Vagina (tissue), 2 donors: ENCODE data around the gene RPL36AL. TPM values are rescaled to one million over a fixed set of nuclear protein-coding genes. Genes with fewer than 3 reads are reported as not detected.
A peak's percentile ranks its signal among the peaks of the same experiment; 100 is the strongest.

Experiments used
- DNase-seq, 2 donors: peaks; one replicate each; pipeline ENCODE4 v3.0.0-alpha.2; 2017; ENCODE audit errors: extremely low spot score in 2 of 2
- H3K27ac ChIP-seq: fragments of 200-600 bp; sonication (generic); one replicate; pipeline ENCODE4 v1.5.1; 2019
- H3K27me3 ChIP-seq: fragments of 200-600 bp; sonication (generic); one replicate; pipeline ENCODE4 v1.5.1; 2019
- H3K36me3 ChIP-seq, 2 donors: fragments of 200-600 bp; sonication (generic); one replicate each; pipeline ENCODE4 v1.5.1; 2017 to 2019
- H3K4me1 ChIP-seq: fragments of 200-600 bp; sonication (generic); one replicate; pipeline ENCODE4 v1.5.1; 2019
- H3K4me3 ChIP-seq, 2 donors: fragments of 200-600 bp; sonication (generic); 1 replicate in 1 of 2; 2 replicates in 1 of 2; pipeline ENCODE4 v1.5.1; 2016 to 2019
- H3K9me3 ChIP-seq: fragments of 200-600 bp; sonication (generic); one replicate; pipeline ENCODE4 v1.5.1; 2019
- CTCF ChIP-seq, 3 experiments: fragments of 450-650 bp in 2 of 3; fragments of 200-600 bp in 1 of 3; sonication (generic) in 1 of 3; IDR thresholded peaks; one replicate each; pipeline ENCODE4 v1.5.1; 2017 to 2019; ENCODE audit warnings: antibody characterized with exemption in 3 of 3, mild to moderate bottlenecking in 2 of 3, moderate library complexity in 2 of 3
- POLR2A ChIP-seq, 2 donors: fragments of 450-650 bp; IDR thresholded peaks; one replicate each; pipeline ENCODE4 v1.6.1; 2017; ENCODE audit warnings: antibody characterized with exemption in 2 of 2, mild to moderate bottlenecking in 2 of 2, moderate library complexity in 2 of 2
- POLR2AphosphoS5 ChIP-seq, 2 donors: sonication (generic); formaldehyde crosslinking; IDR thresholded peaks; one replicate each; pipeline ENCODE4 v1.9.0; 2017; ENCODE audit warnings: antibody characterized with exemption in 2 of 2, mild to moderate bottlenecking in 2 of 2, low read depth in 1 of 2; ENCODE audit not compliant: insufficient read depth in 1 of 2
- intact Hi-C: fragments of 100-400 bp; cut with DNase I; formaldehyde crosslinking; loops from one replicate; pipeline ENCODE4 v1.15.1; 2023
- total RNA-seq: library from RNA; depleted of rRNA; stranded (reverse); fragments of >200 nt; gene quantifications from one replicate; pipeline ENCODE4 v1.2.3, GENCODE V29; 2016

The RPL36AL gene
- total RNA-seq, 1 donor from 2014 or later: 208 TPM

- Histone ChIP-seq H3K9me3 (no peaks in the 10 kb centered on the region), H3K27me3 (no peaks in the 10 kb centered on the region), H3K4me3 (peak within 1 kb of the TSS; percentile 83 to 95), H3K27ac (peak within 1 kb of the TSS; percentile 94), H3K36me3 (no peaks in the 10 kb centered on the region), H3K4me1 (peaks cover 13% of the 10 kb centered on the region)
- peak in 1 of 2 donors; percentile 90 for DNase-seq
- intact Hi-C loops: no loop called here
- TF ChIP-seq POLR2AphosphoS5 (IDR thresholded peaks at IDR 0.05; ENCODE audit: insufficient read depth in 1 of 2, low read depth in 1 of 2): peak; percentile 58 to 86
- no peak for TF ChIP-seq CTCF (IDR thresholded peaks at IDR 0.05)
Measured at GRCh38 chr14:49598485-49599300, 21.7 kb downstream of the RPL36AL start, which contains the start of gene LRR1. Gene LRR1, plus strand, starts transcription at chr14:49598940. Its CDS starts 81 bp downstream, at chr14:49599021.

- TF ChIP-seq CTCF (IDR thresholded peaks at IDR 0.05) (no peak), POLR2A (IDR thresholded peaks at IDR 0.05) (no peak), POLR2AphosphoS5 (IDR thresholded peaks at IDR 0.05; ENCODE audit: insufficient read depth in 1 of 2, low read depth in 1 of 2) (no peak)
- intact Hi-C loops: no loop called here
- H3K36me3 ChIP-seq: no peaks in the 10 kb centered on the region
- no peaks in the 10 kb centered on the region for H3K27me3 ChIP-seq
- peaks cover 13% of the 10 kb centered on the region for H3K4me1 ChIP-seq
- peak overlapping the region; percentile 94 for H3K27ac ChIP-seq
- H3K4me3 ChIP-seq: peak overlapping the region; percentile 83 to 95
- peak in 1 of 2 donors; percentile 67 for DNase-seq
- H3K9me3 ChIP-seq: no peaks in the 10 kb centered on the region
Measured at GRCh38 chr14:49598189-49598484, 22.3 kb downstream of the RPL36AL start.

GRCh38 chr14:49594347-49595091 lies 25.9 kb downstream of the RPL36AL start:
- Histone ChIP-seq H3K36me3 (no peaks in the 10 kb centered on the region), H3K27ac (no peak overlapping the region), H3K4me3 (no peak overlapping the region), H3K9me3 (no peaks in the 10 kb centered on the region), H3K27me3 (no peaks in the 10 kb centered on the region), H3K4me1 (peaks cover 13% of the 10 kb centered on the region)
- intact Hi-C loops: no loop called here
- DNase-seq: peak in 1 of 2 donors; percentile 6
- no peak for TF ChIP-seq POLR2A (IDR thresholded peaks at IDR 0.05)
- no peak for TF ChIP-seq CTCF (IDR thresholded peaks at IDR 0.05)
- TF ChIP-seq POLR2AphosphoS5 (IDR thresholded peaks at IDR 0.05; ENCODE audit: insufficient read depth in 1 of 2, low read depth in 1 of 2): no peak

- no peaks in the 10 kb centered on the region for H3K27me3 ChIP-seq
- peaks cover 13% of the 10 kb centered on the region for H3K4me1 ChIP-seq
- no peak for DNase-seq
- H3K9me3 ChIP-seq: no peaks in the 10 kb centered on the region
- H3K27ac ChIP-seq: no peak overlapping the region
- no peak overlapping the region for H3K4me3 ChIP-seq
- no peak for TF ChIP-seq CTCF (IDR thresholded peaks at IDR 0.05)
- TF ChIP-seq POLR2A (IDR thresholded peaks at IDR 0.05): no peak
- TF ChIP-seq POLR2AphosphoS5 (IDR thresholded peaks at IDR 0.05; ENCODE audit: insufficient read depth in 1 of 2, low read depth in 1 of 2): no peak
- intact Hi-C loops: no loop called here
- H3K36me3 ChIP-seq: no peaks in the 10 kb centered on the region
Measured at GRCh38 chr14:49593016-49593415, 27.4 kb downstream of the RPL36AL start.
